GM12892 (cell line): ENCODE measurements around the gene KCNG3.

ENCODE experiments used
- POLR2A ChIP-seq: IDR thresholded peaks from 2 replicates; pipeline ENCODE4 v1.6.1; 2011; ENCODE audit warnings: low read depth, low read length, control low read depth
- POLR2AphosphoS5 ChIP-seq: IDR thresholded peaks from 2 replicates; pipeline ENCODE4 v1.6.1; 2011; ENCODE audit warnings: low read depth, low read length, control low read depth

GRCh38 chr2:42435628-42436027 is 58.2 kb downstream of the KCNG3 start:
- TF ChIP-seq POLR2AphosphoS5, result no peak
- TF ChIP-seq POLR2A, result no peak
